NCI-H2107 treated with DMSO at 0.1 percent for 48 hours (cell line): ENCODE measurements around the gene FGF19.
A peak's percentile ranks its signal among the peaks of the same experiment; 100 is the strongest.
"Not testable (repeated sequence)": the region's sequence is repeated elsewhere in the genome, so short reads cannot be mapped to it uniquely, and the experiment has no call there.

Experiments used
- DNase-seq: peaks from one replicate; lab custom pipeline; 2025; ENCODE audit not compliant: unreplicated experiment; lab: John Stamatoyannopoulos, UW

The FGF19 gene

DNA sequence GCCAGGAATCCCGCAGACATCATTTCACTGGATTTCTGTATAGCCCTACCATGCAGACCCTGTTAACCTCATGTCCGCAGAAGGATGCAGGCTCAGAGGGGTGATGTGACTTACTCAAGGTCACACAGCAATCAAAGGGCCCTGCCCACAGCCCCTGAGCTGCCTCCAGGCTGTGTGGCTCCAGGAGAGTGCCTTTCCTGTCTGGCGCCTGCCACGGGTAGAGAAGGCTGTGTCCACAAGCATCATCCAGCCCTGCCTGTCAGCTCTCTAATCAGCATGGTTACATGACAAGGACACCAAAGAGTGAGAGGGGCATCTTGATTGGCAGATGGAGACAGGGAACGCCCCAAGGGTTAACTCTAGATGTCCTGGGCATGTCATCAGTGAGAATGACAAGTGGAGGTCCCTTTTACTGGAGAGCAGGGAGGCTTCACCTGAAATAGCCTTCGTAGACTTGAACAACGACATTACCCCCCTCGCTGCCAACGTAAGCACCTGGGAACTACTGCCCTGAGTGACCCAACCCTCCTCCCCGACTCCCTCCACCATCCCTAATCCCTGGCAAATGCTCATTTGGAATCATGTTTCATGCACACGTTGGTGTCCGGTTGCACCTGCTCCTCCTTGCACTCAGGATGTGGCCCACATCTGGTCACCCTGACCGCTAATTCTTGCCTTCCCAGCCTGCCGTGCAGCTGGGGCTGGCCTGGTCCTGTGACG lies 6.9 kb downstream of the FGF19 start:
- DNase-seq: peak; percentile 50

DNA sequence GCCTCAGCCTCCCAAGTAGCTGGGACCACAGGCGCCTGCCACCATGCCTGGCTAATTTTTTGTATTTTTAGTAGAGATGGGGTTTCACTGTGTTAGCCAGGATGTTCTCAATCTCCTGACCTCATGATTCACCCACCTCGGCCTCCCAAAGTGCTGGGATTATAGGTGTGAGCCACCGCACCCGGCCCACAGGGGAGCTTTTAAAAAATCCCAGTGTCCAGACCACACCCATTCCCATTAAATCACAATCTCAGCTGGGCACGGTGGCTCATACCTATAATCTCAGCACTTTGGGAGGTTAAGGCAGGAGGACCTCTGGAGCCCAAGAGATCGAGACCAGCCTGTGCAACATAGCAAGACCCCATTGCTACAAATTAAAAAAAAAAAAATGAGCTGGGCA lies 7.8 kb downstream of the FGF19 start:
- DNase-seq: not testable (repeated sequence)

DNA sequence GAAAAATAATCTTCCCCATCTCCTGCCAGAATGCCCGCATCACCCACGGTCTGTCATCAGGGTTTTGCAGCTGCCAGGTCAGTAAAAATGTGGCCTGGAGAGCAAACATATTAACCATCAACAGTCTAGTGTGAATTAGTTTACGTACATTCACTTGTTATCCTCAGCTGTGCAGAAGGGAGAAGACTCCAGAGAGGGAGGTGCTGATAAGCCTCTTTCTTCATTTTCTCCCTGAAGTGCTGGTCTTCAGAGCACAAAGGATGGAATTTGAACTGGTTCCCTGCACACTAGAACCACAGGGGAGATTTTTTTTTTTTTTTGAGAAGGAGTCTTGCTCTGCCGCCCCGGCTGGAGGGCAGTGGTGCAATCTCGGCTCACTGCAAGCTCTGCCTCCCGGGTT lies 8.2 kb downstream of the FGF19 start:
- no peak for DNase-seq

DNA sequence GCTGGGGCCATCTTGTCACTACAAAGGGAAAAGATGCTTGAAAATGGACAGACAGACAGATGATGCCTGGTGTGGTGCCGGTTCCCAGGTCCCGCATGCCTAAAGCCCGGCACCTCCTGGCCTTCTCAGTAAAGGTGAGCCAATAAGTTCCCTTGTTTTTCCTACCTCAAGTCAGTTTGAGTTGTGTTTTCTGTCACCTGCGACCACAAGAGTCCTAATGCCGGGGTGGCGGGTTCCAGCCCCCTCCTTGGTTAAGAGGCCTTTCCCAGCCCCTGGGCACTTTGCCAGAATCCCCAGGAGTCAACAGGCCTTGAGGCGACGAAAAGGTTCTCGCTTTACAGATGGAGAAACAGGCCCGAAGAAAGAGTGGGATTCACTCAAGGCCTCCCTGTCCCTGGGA lies 9.0 kb downstream of the FGF19 start:
- no peak for DNase-seq

DNA sequence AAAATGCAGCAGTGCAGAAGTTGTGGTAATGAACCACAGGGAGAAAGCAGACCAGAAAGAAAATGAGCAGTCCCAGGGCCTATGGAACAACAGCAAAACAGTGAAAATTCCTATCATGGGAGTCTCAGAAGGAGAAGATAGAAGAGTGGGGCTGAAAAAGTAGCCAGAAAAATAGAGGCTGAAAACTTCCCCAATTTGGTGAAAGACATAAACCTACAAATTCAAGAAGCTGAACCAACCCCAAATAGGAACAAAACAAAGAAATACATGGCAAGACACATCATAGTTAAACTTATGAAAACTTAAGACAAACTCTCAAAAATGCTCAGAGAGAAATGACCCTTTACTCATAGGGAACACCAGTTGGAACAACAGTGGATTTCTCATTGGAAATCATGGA lies 11.4 kb downstream of the FGF19 start:
- DNase-seq: no peak

DNA sequence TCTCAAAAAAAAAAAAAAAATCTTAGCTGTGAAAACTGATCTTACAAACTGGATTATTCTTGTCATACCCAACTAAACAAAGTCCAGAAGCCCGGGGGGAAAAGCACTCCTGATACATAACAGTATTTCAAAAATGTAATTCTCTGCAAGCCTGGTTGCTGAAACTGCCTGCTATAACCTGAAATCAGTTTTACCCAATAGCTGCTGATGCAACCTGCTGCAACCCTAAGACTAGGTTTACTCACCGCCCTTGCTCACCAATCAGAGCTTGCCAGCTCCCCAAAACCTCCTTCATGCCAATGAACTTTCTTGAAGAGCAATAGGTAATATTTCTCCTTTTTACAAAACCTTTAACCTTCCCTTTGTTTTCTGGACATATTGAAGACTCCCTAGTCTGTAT lies 12.4 kb downstream of the FGF19 start:
- DNase-seq: no peak

DNA sequence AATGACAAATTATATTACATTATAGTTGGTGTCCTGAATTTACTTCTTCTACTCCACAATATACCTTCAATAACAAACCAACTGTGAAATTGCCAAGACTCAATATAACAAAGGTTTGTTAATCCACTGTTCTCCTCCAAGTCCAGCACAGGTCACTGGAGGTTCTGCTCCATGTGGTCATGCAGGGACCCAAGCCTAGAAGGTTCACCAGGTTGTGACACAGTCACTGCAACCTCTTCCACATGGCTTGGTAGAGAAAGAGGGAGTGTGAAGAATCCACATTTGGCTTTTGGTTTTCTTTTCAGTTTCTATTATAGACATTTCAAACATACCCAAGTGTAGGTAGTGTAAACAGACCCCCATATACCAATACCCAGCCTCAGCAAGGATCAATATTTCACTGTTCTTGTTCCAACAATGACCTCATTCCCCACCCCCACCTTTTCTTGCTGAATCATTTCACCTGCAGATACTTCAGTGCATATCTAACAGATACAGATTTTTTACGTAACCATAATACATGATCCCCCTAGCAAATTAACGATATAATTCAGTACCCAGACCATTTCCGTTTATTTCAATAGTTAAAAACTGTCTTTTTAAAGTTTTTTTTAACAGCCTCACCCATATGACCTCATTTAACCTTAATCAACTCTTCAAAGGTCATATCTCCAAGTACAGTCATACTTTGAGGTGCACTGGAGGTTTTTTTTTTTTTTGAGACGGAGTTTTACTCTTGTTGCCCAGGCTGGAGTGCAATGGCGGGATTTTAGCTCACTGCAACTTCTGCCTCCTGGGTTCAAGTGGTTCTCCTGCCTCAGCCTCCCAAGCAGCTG lies 14.1 kb downstream of the FGF19 start:
- DNase-seq: no peak

DNA sequence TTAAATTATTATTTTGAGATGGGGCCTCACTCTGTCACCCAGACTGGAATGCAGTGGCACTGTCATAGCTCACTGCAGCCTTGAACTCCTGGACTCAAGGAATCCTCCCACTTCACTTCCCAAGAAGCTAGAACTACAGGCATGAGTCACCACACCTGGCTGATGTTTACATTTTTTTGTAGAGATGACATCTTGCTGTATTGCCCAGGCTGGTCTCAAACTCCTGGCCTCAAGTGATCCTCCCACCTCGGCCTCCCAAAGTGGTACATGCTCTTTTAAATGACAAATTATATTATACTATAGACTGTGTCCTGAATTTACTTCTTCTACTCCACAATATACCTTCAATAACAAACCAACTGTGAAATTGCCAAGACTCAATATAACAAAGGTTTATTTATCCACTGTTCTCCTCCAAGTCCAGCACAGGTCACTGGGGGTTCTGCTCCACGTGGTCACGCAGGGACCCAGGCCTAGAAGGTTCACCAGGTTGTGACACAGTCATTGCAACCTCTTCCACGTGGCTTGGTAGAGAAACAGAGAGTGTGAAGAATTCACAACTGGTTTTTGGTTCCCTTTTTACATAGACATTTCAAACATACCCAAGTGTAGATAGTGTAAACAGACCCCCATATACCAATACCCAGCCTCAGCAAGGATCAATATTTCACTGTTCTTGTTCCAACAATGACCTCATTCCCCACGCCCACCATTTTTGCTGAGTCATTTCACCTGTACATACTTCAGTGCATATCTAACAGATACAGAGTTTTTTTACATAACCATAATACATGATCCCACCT lies 15.7 kb downstream of the FGF19 start:
- not testable (repeated sequence) for DNase-seq

DNA sequence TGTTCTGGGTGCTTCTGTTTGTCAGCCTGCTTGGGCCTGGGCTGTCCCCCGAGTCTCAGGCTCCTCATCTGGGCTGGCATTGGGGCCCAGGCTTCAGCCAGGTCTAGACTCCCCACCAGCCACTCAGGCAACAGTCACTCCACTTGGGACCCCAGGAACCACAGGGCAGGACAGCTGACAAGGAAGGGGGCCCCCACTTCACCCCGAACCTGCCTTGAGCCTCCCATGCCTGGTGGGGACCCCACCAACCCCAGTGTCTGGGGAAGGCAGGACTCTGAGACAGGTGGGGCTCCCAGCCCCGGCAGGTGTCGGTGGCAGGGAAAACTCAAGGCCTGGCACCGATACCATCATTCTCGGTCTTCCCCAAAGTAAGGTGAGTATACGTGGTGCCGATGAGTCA lies 17.0 kb downstream of the FGF19 start:
- DNase-seq: no peak

DNA sequence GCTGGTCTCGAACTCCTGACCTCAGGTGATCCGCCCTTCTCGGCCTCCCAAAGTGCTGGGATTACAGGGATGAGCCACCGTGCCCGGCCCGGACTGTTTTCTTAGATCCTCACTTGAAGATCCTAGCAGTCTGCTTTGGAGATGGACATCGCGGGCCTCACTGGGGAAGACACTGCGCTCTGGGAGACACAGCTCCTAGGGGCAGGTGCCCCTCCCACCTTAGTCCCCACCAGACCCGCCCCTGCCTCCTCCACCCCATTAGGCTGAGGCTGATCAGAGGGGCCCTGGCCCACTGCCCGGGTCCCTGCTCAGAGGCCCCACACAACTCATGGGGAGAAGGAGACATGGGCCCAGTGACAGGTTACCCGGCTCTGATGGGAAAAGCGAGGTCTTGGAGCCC lies 17.4 kb downstream of the FGF19 start:
- DNase-seq: no peak

DNA sequence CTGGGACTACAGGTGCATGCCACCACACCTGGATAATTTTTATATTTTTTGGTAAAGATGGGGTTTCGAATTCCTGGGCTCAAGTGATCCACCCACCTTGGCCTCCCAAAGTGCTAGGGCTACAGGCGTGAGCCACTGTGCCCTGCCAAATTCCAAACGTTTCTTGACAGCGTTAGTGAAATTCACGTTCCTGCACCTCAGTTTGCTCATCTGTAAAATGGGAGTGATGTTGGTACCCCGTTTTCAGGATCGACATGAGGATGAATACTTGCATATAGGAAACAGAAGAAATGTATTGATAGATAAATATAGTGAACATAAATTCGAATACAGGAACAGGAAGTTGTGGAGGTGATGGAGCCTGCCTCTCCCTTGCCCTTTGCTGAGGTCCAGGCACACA lies 18.5 kb downstream of the FGF19 start:
- no peak for DNase-seq

DNA sequence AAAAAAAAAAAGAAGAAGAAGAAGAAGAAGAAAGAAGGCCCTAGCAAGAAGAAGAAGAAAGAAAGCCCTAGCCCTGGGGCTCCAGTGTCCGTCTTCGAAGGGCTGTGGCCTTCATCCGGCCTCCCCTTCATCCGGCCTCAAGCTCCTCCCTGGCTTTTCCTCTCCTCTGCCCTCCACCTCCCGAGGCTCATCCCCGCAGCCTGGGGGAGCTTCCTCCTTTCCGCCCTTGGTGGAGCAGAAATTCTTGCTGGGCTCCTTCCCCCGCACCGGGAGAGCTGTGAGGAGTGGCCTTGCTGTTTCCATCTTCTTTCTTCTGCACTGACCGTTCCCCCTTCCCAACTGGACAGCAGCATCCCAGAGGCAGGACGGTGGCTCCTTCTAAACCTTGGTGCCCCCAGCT lies 19.2 kb downstream of the FGF19 start:
- DNase-seq: no peak

DNA sequence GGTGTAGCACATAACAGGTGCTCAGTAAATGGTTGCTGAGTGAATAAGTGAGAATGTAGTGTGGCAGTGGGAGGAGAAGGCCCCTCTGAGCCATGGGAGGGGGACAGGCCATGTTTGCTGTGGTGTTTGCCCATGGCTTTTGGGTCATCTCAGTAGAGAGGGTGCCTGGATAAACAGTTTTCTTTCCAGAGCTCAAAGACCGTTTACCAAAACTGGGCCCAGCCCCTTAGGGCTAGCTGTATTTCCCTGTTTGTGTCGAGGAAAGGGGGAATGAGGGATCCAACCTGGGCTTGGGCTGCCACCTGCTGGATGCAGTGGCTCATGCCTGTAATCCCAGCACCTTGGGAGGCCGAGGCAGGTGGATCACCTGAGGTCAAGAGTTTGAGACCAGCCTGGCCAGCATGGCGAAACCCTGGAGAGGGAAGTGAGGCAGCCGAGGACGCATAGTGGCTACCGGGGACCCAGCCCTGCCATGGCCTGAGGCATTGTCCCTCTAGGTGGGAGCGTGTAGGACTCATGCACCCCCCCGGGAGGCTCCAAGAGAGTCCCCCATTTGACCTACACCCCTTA lies 20.0 kb downstream of the FGF19 start:
- DNase-seq: no peak

DNA sequence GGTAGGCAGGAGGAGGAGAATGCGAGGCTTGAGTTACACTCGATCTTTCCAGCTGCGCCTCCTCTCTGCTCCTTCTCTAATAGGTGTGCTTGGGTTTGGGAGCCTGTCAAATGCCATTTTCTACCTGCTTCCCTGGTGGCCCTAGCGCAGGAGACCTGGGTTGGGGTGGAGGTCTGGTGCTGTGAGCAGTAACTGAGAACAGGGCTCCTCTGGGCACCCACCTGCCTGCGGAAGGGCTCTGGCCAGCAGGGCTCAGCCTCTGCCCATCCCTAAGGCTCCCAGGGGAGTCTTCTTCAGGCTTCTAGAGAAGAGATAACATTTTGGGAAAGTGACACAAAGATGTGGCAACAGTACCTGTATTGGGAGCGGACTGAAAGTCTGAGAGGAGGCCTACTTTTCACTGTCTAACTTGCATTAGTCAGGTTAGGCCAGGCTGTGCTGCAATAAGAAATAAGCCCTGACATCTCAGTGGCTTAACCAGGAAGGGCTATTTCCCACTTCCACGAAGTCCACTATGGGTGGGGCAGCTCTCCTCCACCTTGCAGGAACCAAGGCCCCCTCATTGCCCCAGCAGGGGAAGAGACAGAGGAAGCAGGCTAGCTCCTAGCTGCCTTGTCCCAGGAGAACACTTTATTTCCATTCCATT lies 21.0 kb downstream of the FGF19 start:
- DNase-seq: no peak

DNA sequence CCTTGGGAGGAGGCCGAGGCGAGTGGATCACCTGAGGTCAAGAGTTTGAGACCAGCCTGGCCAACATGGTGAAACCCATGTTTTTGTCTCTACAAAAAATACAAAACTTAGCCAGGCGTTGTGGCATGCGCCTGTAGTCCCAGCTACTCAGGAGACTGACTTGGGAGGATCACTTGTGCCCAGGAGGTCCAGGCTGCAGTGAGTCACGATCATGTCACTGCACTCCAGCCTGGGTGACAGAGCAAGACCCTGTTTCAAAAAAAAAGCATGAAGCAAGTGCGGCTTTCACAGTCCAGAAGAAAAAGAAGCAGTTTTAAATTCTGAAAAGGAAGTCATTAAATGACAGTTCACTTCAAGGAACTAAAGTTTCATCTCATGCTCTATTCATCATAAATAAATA lies 21.6 kb downstream of the FGF19 start:
- no peak for DNase-seq

DNA sequence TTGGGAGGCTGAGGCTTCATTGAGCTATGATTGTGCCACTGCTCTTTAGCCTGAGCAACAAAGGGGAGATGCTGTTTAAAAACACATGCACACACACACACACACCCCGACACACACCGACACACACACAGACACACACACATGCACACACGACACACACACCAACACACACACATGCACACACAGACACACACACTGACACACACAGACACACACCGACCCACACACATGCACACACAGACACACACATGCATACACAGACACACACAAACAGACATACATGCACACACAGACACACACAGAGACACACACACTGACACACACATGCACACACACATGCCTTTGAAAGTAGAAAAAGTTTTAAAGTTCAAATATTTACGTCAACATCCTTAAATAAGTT lies 23.1 kb downstream of the FGF19 start:
- no peak for DNase-seq

DNA sequence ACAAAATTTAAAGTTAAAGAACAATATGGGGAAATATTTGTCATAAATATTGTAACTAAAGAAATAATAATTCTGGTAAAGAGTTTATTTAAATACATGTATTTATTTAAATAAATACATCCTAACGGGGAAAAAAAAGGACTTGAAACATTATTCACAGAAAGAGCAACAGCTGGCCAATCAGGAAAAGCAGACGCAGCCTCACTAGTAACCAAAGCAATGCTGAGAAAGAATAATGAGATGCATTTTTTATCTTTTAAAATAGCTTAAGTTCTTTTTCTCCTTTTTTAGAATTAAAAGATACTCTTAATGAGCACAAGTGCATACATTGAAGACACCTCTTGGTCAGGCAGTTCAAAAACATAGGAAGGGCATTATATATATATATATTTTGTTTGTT lies 26.1 kb downstream of the FGF19 start:
- no peak for DNase-seq

DNA sequence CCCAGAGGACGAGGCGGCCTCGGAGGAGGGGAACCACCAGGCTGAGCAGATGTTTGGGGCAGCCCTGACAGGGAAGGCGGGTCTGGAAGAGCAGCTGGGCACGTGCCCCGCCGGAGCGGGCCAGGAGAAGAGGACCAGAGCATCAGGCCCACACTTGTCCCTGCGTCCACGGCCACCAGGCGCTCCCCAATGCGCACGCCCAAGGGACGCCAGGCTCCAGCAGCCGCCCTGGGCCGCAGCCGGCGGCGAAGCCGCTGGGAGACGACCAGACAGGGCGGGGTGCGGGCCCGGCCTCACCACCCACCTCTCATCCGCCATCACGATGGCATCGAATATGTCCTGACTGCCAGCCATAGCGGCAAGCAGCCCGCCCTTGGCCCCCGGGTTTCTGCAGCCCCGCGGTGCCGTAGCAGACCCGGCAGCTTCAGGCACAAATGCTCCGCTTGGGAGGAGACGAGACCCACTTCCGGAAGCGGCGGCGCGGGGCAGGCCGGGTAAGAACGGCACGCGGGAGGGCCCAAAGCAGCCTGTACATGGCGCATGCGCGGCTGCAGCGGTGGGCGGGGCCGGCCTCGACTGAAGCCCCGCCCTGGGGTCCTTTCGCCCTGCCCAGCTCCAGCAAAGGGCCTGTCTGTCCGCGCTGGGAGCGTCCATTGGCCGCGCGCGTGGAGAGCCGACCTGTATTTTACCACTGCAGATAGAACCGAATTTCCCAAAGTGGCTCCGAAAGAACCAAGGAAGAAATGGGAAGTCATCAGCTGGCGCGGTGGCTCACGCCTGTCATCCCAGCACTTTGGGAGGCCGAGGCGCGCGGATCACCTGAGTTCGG lies 28.7 kb downstream of the FGF19 start, which contains the start of gene LTO1:
LTO1 (minus strand) TSS at position 468 of the 829 bp plus-strand sequence; CDS start at position 354, 114 bp downstream.
- DNase-seq: peak; percentile 80

DNA sequence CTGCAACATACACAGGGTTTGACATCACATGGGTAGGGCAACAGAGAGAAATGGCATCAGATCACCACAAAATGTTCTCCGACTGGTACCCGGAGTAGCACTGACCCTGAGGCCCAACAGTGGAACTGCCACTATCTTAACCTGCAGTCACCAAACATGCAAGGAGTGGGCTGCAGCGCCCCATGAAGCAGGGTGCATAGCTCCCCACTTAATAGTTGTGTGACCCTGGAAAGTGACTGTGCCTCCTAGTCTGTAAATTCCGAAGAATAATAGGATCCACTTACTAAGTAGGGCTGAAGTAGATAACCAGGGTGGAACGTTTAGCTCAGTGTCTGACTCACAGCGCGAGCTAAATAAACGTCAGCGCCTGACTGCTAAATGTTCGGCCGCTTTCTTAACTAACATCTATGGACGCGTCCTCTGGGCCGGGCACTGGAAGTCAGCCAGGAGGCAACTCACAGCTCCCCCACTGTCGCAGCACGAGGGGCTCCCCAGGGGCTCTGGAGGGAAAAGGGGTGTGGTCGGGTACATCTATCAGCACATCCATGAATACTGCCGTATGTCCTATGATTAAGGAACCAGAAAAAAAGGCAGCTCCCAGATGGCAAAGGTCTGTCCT lies 29.4 kb downstream of the FGF19 start:
- DNase-seq: no peak
